ENCODE measurements around the gene ZNF536.

The ZNF536 gene

GRCh38 chr19:30364866-30365800 lies 7.1 kb upstream of the ZNF536 start:
- DNase-seq: no peak

- no peak for DNase-seq
Observed at GRCh38 chr19:30366282-30366681, 5.9 kb upstream of the ZNF536 start.

GRCh38 chr19:30367006-30367405 lies 5.2 kb upstream of the ZNF536 start:
- no peak for DNase-seq

- no peak for DNase-seq
Observed at GRCh38 chr19:30367421-30367820, 4.8 kb upstream of the ZNF536 start.

- DNase-seq: no peak
Observed at GRCh38 chr19:30369833-30370232, 2.4 kb upstream of the ZNF536 start.

GRCh38 chr19:30371161-30371836 lies 885 bp upstream of the ZNF536 start:
- no peak for DNase-seq

- DNase-seq: no peak
Observed at GRCh38 chr19:30373593-30373992, 1.4 kb downstream of the ZNF536 start.

- DNase-seq: no peak
Observed at GRCh38 chr19:30374539-30374864, 2.3 kb downstream of the ZNF536 start.

GRCh38 chr19:30374865-30375552 lies 2.8 kb downstream of the ZNF536 start:
- DNase-seq: no peak

GRCh38 chr19:30375553-30376031 lies 3.4 kb downstream of the ZNF536 start:
- DNase-seq: no peak

- no peak for DNase-seq
Observed at GRCh38 chr19:30376272-30376671, 4.1 kb downstream of the ZNF536 start.

GRCh38 chr19:30376826-30377425 lies 4.7 kb downstream of the ZNF536 start:
- no peak for DNase-seq

GRCh38 chr19:30378701-30379100 lies 6.5 kb downstream of the ZNF536 start:
- no peak for DNase-seq

GRCh38 chr19:30379841-30380610 lies 7.8 kb downstream of the ZNF536 start:
- no peak for DNase-seq

- no peak for DNase-seq
Observed at GRCh38 chr19:30381366-30381765, 9.2 kb downstream of the ZNF536 start.

- DNase-seq: no peak
Observed at GRCh38 chr19:30385174-30385573, 13.0 kb downstream of the ZNF536 start.

GRCh38 chr19:30385666-30386065 lies 13.5 kb downstream of the ZNF536 start:
- DNase-seq: no peak

- DNase-seq: no peak
Observed at GRCh38 chr19:30386551-30387143, 14.5 kb downstream of the ZNF536 start.

- no peak for DNase-seq
Observed at GRCh38 chr19:30387311-30388115, 15.3 kb downstream of the ZNF536 start.

GRCh38 chr19:30388327-30388726 lies 16.1 kb downstream of the ZNF536 start:
- DNase-seq: no peak

- no peak for DNase-seq
Observed at GRCh38 chr19:30388819-30389218, 16.6 kb downstream of the ZNF536 start.

Data from stimulated activated CD4-positive, alpha-beta T cell treated with anti-CD3 and anti-CD28 coated beads, Interleukin-2, amount 100 ng/mL, for 24 hours (primary cell).